ACC112 (cell line): ENCODE results near the gene TEAD1.

Experiments
- H2AFZ ChIP-seq: fragments of 200-600 bp; sonication (generic); one replicate; pipeline ENCODE4 v1.6.0; 2017; ENCODE audit warnings: antibody characterized with exemption, low read length; ENCODE audit not compliant: unreplicated experiment
- H3K27ac ChIP-seq: fragments of 200-600 bp; sonication (generic); 2 replicates; pipeline ENCODE4 v1.5.1; 2014; ENCODE audit warnings: low read depth, mild to moderate bottlenecking, antibody characterized with exemption, low read length, moderate library complexity
- H3K27me3 ChIP-seq: fragments of 200-600 bp; sonication (generic); 2 replicates; pipeline ENCODE4 v1.6.1; 2014; ENCODE audit warnings: mild to moderate bottlenecking, antibody characterized with exemption, low read length, moderate library complexity, mixed read lengths; ENCODE audit not compliant: insufficient read depth
- H3K36me3 ChIP-seq: fragments of 200-600 bp; sonication (generic); 2 replicates; pipeline ENCODE4 v1.6.1; 2016; ENCODE audit warnings: mild to moderate bottlenecking, antibody characterized with exemption, low read length, moderate library complexity, mixed read lengths; ENCODE audit not compliant: insufficient read depth
- H3K4me1 ChIP-seq: fragments of 200-600 bp; sonication (generic); one replicate; pipeline ENCODE4 v1.6.1; 2016; ENCODE audit warnings: low read length, mixed read lengths; ENCODE audit not compliant: insufficient read depth, unreplicated experiment, control insufficient read depth
- H3K4me3 ChIP-seq: fragments of 200-600 bp; sonication (generic); 2 replicates; pipeline ENCODE4 v1.5.1; 2014; ENCODE audit warnings: mild to moderate bottlenecking, low read depth, low read length
- H3K79me2 ChIP-seq: fragments of 200-600 bp; sonication (generic); one replicate; pipeline ENCODE4 v1.6.0; 2016; ENCODE audit warnings: low read length; ENCODE audit not compliant: control insufficient read depth, unreplicated experiment, insufficient read depth

Gene TEAD1

GRCh38 chr11:12693479-12694182 lies 19.4 kb downstream of the TEAD1 start:
- Histone ChIP-seq H3K4me3 (peak overlapping the region; percentile 65), H3K79me2 (peaks cover 85% of the 10 kb centered on the region), H3K36me3 (no peaks in the 10 kb centered on the region), H2AFZ (no peak overlapping the region), H3K4me1 (peaks cover 77% of the 10 kb centered on the region), H3K27me3 (no peaks in the 10 kb centered on the region), H3K27ac (peak overlapping the region; percentile 98)

GRCh38 chr11:12694183-12694531 lies 19.9 kb downstream of the TEAD1 start:
- no peaks in the 10 kb centered on the region for H3K27me3 ChIP-seq
- peak overlapping the region; percentile 65 for H3K4me3 ChIP-seq
- H3K4me1 ChIP-seq: peaks cover 72% of the 10 kb centered on the region
- H3K27ac ChIP-seq: peak overlapping the region; percentile 98
- no peaks in the 10 kb centered on the region for H3K36me3 ChIP-seq
- H2AFZ ChIP-seq: no peak overlapping the region
- peaks cover 85% of the 10 kb centered on the region for H3K79me2 ChIP-seq

- peak overlapping the region; percentile 65; the same call in 1 of the 2 replicates for H3K4me3 ChIP-seq
- no peaks in the 10 kb centered on the region for H3K36me3 ChIP-seq
- peaks cover 85% of the 10 kb centered on the region for H3K79me2 ChIP-seq
- no peaks in the 10 kb centered on the region for H3K27me3 ChIP-seq
- H2AFZ ChIP-seq: no peak overlapping the region
- peak overlapping the region; percentile 98 for H3K27ac ChIP-seq
- H3K4me1 ChIP-seq: peaks cover 68% of the 10 kb centered on the region
Measured at GRCh38 chr11:12695221-12695794, 21.1 kb downstream of the TEAD1 start.

- H3K79me2 ChIP-seq: peaks cover 85% of the 10 kb centered on the region
- no peak overlapping the region for H3K4me3 ChIP-seq
- H3K36me3 ChIP-seq: no peaks in the 10 kb centered on the region
- H2AFZ ChIP-seq: no peak overlapping the region
- H3K4me1 ChIP-seq: peaks cover 62% of the 10 kb centered on the region
- H3K27me3 ChIP-seq: no peaks in the 10 kb centered on the region
- H3K27ac ChIP-seq: peak overlapping the region; percentile 98
Measured at GRCh38 chr11:12695873-12696272, 21.7 kb downstream of the TEAD1 start.

- H2AFZ ChIP-seq: no peak overlapping the region
- H3K4me3 ChIP-seq: no peak overlapping the region
- no peak overlapping the region for H3K27ac ChIP-seq
- peaks cover 85% of the 10 kb centered on the region for H3K79me2 ChIP-seq
- H3K36me3 ChIP-seq: no peaks in the 10 kb centered on the region
- no peaks in the 10 kb centered on the region for H3K27me3 ChIP-seq
- H3K4me1 ChIP-seq: peaks cover 53% of the 10 kb centered on the region
Measured at GRCh38 chr11:12696911-12697581, 22.8 kb downstream of the TEAD1 start.

- H3K4me1 ChIP-seq: peaks cover 51% of the 10 kb centered on the region
- no peaks in the 10 kb centered on the region for H3K36me3 ChIP-seq
- H3K27ac ChIP-seq: no peak overlapping the region
- peaks cover 87% of the 10 kb centered on the region for H3K79me2 ChIP-seq
- no peak overlapping the region for H2AFZ ChIP-seq
- no peaks in the 10 kb centered on the region for H3K27me3 ChIP-seq
- H3K4me3 ChIP-seq: no peak overlapping the region
Measured at GRCh38 chr11:12698048-12698447, 23.8 kb downstream of the TEAD1 start.

GRCh38 chr11:12701811-12702592 lies 27.8 kb downstream of the TEAD1 start:
- H3K4me3 ChIP-seq: no peak overlapping the region
- H3K79me2 ChIP-seq: peaks cover 98% of the 10 kb centered on the region
- no peaks in the 10 kb centered on the region for H3K27me3 ChIP-seq
- no peak overlapping the region for H3K27ac ChIP-seq
- no peak overlapping the region for H2AFZ ChIP-seq
- H3K4me1 ChIP-seq: peaks cover 53% of the 10 kb centered on the region
- no peaks in the 10 kb centered on the region for H3K36me3 ChIP-seq

GRCh38 chr11:12702999-12703453 lies 28.8 kb downstream of the TEAD1 start:
- Histone ChIP-seq H3K36me3 (no peaks in the 10 kb centered on the region), H3K27ac (peak overlapping the region; percentile 48), H3K4me3 (no peak overlapping the region), H2AFZ (no peak overlapping the region), H3K4me1 (peaks cover 62% of the 10 kb centered on the region), H3K27me3 (no peaks in the 10 kb centered on the region), H3K79me2 (peaks cover 98% of the 10 kb centered on the region)

GRCh38 chr11:12704049-12704448 lies 29.8 kb downstream of the TEAD1 start:
- Histone ChIP-seq H3K27ac (peak overlapping the region; percentile 48), H3K4me3 (no peak overlapping the region), H3K4me1 (peaks cover 64% of the 10 kb centered on the region), H3K27me3 (no peaks in the 10 kb centered on the region), H3K79me2 (peaks cover 98% of the 10 kb centered on the region), H3K36me3 (no peaks in the 10 kb centered on the region), H2AFZ (no peak overlapping the region)

GRCh38 chr11:12705874-12706273 lies 31.7 kb downstream of the TEAD1 start:
- H3K79me2 ChIP-seq: peaks cover 97% of the 10 kb centered on the region
- H3K4me3 ChIP-seq: peak overlapping the region; percentile 6; the same call in 1 of the 2 replicates
- no peaks in the 10 kb centered on the region for H3K36me3 ChIP-seq
- peaks cover 61% of the 10 kb centered on the region for H3K4me1 ChIP-seq
- no peak overlapping the region for H2AFZ ChIP-seq
- H3K27me3 ChIP-seq: no peaks in the 10 kb centered on the region
- H3K27ac ChIP-seq: peak overlapping the region; percentile 77
